NOMO-1 (cell line): ENCODE results near the gene CCDC27.

Experiments
- DNase-seq, 2 experiments: peaks; one replicate each; lab custom pipeline; 2025; ENCODE audit not compliant: unreplicated experiment in 2 of 2; lab: John Stamatoyannopoulos, UW

Gene CCDC27

DNA sequence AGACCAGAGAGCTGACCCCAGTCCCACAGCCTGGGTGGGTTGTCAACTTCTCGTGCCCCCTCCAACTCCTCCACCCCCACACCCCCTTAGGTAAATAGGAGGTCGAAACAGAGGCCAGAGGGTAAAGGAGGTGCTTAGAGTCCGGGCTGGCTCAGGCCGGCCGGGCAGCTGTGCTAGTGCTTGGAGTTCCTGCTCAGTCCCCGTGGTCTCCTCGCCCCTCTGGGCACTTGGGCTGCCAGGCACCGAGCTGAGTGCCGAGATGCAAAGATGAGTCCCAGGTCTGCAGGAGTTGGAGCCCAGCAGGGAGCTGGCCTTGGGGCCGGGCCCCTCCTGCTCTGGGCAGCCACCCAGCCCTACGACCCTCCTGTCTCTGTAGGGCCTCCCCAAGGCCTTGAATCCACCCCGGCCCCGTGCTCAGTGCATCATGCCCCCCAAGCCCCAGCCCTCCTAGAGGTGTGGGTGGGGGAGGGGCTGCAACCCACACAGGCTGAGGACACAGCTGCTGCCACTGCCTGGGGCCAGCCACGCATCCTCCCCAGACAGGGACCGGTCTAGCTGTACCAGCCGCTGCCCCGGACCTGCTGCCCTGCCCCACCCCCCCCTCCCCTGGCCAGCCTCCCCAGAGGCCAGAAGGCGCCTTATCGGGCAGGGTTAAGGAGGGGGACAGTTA is 22.2 kb downstream of the CCDC27 start:
- no peak for DNase-seq

DNA sequence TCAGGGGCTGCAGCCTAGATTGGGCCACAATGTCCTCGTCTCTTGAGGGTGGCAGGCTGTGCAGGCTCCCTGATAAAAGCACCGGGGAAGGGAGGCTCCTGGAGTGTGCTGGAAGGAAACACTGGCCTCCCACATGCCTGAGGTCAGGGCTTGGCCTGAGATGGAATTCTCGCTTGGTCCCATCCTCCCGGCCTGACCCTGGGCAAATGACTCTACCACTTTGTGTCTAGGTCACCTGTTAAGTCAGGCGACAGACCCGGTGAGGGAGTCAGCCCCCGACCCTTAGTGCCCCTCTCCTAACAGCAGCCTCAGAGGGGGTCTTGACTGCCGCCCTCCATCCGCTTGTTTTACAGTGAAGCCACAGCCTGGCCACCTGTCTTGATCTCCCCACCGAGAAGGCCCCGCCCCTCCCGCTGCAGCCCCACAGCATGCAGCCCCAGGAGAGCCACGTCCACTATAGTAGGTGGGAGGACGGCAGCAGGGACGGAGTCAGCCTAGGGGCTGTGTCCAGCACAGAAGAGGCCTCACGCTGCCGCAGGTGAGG is 22.8 kb downstream of the CCDC27 start:
- no peak for DNase-seq

DNA sequence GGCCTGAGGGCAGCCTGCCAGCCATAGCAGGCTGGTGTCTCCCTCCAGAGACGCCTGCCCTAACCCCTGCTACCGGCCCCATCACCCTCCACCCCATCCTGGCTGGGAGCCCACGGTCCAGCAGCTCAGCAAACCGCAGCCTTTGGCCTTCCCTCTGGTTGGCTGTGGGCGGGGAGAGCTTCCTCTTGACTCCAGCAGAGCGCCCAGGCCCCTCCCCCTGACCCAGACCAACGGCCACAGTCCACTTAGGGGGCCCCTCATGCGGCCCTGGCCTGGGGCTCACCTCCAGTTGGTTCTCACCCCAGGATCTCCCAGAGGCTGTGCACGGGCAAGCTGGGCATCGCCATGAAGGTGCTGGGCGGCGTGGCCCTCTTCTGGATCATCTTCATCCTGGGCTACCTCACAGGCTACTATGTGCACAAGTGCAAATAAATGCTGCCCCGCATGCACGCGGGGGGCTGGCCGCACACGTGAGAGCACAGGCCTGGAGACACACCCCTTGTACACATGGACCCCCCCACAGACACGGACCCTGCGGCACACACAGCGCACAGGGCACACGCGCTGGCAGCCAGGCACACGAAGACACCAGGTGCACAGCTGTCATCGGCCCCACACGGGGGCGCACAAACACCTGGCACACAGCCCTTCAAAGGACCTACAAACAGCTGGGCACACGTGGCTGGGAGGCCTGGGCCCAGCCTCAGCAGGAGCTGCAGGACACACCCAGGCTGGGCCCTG is 23.4 kb downstream of the CCDC27 start:
- peak; percentile 32 to 76 for DNase-seq

DNA sequence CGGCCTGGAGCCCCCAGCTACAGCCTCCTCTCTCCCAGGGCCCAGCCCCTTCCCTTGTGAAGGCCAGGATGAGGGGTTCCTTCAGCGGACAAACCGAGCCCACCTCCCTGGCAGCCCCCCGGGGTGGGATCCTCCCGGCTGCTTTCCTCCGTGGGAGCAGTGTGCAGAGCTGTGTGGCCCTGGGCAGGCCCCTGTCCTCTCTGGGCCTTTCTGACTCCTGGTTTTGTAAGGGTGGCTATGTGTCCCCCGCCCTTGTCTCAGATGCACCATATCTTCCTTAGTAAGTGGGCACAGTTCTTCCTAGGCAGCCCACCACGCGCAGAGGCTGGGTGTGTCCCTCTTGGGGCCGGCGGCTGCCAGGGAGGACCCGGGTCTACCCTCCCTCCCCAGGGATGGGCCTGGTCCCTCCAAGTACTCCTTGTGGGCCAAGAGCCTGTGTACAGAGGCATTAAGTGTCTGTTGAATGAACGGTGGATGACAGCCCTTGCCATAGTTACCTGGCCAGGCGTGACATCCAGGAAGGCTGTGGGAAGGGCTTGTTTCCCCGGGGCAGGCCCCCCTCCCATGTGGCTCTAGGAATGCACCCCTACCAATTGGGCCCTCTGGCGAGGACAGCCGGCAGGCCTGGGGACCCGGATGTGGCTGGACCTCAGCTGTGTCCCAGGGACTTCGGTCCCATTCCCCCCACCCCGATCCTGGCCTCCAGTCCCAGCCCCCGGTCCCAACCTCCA is 24.1 kb downstream of the CCDC27 start:
- DNase-seq, result no peak

DNA sequence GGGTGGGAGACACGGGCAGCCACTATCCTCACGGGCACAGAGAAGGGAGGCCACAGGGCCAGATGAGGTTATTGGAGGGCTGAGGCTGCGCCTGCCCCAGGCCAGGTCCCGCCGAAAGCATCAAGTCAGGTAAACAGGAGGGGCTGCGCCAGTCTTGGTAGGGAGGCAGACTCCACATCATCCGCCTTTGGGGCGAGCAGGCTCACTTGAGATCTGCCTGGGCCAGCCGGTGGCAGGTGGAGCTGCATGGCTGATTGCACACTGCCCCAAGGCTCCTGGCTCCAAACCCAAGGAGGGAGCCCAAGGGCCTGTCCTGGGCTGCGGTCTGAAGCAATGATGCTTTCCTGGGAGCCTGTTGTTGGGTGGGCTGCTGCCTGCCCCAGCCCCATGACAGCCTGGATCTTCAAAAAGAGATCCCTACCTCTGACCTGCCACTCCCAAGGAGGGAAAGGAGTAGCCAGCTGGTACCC is 24.9 kb downstream of the CCDC27 start:
- no peak for DNase-seq

DNA sequence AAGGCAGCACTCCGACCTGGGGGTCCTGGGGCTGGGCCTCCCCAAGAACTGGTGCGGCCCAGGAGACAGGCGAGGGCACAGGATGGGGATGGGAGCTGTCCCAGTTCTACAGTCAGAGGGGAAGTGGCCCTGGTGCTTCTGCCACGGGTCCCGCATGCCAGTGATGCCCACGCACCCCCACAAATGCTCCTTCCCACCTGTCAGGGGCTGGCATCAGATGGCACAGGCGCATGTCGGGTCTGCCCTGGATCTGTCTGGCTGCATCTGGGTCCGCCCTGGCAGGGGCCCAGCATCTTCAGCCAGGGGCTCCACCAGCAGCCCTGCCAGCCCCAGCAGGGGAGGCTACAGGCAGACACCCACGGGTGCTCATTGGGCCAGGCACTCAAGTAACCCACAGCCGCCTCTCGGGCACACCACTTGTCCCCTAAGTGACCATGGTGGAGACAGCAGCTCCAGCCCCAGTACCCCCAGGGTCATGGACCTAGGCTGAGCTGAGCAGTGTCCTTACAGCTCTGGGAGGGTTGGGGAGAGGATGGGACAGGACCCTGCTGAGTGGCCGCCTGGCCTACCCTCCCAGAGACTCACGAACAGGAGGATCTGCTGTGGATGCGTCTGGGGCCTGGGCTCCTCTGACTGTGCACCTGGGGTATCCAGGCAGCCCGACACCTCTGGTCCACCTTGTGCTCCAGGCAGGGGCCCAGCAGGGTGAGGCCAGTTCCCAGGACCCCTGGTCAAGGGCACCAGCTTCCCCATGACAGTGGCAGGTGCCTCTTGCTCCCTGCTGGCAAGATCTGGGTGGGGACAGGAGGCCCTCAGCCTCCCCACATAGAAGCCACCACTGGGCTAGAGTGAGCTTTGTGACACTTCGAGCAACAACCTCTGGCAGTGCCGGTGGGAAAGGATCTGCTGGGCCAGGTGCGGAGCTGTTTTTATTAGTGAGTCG is 25.7 kb downstream of the CCDC27 start:
- DNase-seq, result no peak

DNA sequence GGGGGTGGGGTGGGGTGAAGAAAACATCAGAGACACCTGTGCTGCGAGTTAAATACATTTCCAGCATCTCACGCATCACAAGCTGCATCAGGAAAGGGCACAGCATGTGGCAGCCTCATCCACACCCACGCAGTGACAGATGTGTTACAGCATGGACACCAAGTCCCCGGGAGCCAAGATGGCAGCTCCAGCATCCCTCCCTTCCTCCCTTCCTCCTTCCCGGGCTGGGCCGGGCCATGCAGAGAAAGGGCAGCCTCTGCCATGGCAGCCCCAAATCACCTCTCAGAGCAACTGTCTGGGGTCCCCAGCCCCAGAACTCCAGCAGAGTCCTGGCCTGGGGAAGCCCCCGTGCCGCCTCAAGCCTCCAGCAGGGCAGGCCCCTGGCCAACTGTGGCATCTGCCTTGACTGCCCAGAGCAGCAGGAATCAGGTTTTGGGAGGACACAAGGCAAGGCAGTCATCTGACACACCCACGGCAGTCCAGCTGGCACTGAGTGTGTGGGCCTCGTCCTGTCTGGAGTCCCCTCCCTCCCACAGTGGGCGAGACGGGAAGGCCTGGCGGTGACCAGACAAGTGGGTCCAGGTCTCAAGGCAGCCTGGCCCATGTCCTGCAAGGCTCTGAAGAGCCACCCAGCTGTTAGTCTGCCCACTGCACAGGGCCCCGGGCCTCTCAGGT is 26.5 kb downstream of the CCDC27 start:
- DNase-seq, result no peak

DNA sequence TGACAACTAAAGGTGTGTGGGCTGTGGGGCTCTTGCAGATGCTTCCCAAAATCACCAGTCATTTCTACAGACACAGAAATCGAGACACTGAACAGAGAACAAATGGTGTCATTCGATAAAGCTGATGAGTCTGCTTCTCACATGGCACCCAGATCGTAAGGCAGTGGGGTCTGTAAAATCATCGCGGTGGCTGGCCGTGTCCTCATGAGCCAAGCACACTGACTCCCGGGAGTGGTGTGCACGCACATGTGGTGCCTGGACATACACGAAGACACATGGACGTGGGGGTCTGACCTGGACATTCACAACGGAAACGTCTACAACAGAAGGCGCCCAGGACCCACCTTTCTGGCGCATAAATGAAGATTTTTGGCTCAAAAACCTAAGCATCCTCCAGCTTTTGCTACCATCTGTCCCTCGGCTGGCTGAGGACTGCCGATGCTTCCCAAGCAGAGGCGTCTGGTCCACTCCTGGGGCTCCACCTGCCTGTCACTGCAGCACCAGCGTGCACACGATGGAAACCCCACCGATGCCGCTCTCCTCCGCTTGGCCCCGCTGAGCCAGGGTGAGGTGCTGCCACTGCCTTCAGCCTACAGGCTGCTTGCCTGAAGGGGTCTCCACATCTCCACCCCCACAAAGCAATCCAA is 27.1 kb downstream of the CCDC27 start:
- no peak for DNase-seq

DNA sequence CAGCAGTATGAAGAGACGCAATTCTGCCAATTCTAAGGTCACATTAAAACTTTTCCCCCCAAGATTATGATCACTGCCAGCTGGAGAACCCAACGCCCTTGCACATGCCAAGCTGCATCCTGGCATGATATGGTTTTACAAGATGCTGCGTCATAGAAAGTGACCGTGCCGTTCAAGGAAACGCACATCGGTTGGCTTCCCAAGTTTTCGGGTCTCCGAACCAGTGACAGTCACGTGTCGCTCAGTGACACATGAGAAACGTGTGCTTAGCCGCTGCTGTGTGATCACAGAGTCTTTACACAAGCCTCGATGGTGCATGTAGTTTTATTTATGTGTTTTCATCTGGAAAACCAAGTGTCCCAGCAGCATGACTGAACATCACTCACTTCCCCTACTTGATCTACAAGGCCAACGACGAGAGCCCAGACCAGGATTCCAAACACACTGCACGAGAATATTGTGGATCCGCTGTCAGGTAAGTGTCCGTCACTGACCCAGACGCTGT is 27.7 kb downstream of the CCDC27 start:
- no peak for DNase-seq

DNA sequence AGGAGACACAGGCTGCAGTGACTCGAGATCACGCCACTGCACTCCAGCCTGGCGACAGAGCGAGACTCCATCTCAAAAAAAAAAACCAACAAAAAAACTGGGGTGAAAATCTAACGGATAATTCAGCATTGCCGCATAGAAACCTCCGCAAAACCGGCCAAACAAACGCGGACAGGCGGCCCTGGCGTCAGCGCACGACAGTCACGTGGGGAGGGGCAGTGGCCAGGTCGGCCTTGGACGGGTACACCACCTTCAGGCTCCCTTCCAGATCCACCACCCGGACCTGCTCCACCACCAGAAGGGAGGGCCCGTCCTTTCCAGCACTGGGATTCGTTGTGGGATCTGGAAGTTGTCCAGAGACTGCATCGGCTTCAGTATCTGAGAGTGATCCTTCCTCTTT is 28.7 kb downstream of the CCDC27 start:
- no peak for DNase-seq

DNA sequence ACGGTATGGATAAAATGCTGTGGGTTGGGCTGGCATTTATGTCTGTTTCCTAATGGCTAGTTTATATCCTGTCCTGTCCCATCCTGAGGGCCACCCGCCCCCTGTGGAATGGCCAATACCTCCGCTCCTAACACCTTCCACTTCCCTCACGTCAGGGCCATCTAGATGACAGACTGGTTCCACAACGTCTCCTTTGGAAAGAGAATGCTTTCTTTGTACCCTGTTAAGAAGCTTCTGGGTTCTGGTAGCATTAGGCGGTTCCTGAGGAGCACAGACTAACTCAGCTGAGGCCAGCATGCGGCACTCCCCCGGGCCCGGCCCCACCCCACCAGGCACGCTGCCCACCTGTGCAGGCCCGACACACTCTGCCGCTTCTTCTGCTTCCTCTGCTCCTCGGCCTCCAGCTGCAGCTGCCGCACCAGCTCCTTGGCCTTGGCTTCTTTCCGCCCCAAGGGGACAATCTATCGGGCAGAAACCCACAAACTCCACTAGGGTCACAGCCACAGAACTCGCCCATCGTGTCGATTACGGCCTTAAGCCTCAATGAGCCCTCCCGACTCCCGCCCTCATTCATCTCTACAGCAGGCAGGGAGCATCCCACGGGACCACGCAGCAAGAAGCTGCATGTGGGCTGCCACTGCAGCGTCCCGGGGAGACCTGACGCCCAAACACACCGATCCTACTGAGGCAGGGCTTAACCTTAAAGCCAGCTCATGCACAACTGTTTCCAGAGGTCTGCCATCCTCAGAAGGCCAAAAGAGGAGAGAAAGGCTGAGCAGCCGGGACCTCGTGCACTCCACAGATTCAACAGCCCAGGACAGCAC is 31.6 kb downstream of the CCDC27 start:
- DNase-seq, result no peak

DNA sequence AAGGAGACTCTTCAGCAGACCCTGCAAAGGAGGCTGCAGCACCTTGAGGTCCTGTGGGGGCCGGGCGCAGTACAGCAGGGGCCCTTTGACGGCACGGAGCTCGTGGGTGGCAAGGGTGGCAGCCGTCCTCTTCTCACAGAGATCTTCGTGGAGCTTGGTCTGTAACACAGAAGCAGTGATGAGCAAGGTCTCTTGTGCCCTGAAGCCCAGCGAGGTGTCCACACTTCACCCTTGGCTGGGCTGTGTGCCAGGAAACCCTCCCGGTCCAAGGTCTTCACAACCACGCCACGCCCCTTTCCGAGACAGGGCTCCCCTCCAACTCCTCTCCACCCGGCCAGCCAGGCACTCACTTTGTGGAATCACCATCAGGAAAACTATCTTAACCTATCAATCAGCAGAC is 32.8 kb downstream of the CCDC27 start:
- DNase-seq, result no peak

DNA sequence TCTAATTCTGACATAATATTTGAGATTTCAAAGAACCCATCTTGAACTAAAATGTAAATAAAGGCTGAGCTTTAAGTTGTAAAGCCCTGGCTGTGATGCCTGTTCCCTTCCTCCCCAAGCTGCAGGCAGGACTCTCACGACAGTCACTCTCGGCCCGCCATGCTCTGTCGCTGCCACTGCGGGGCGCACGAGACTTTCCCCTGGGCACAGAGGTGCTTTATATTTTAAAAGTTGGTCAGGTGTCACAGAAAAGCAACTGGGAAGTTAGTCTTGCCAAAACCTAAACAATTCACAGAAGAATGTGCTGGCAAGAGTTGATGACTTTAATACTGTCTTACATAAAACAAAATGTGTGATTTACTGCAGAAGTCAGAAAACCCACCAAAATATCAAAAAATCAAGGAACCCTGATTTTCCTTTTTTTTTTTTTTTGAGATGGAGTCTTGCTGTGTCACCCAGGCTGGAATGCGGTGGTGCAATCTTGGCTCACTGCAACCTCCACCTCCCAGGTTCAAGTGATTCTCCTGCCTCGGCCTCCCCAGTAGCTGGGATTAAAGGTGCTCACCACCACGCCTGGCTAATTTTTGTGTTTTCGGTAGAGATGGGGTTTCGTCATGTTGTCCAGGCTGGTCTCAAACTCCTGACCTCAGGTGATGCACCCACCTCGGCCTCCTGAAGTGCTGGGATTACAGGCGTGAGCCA is 33.4 kb downstream of the CCDC27 start:
- DNase-seq, result no peak

DNA sequence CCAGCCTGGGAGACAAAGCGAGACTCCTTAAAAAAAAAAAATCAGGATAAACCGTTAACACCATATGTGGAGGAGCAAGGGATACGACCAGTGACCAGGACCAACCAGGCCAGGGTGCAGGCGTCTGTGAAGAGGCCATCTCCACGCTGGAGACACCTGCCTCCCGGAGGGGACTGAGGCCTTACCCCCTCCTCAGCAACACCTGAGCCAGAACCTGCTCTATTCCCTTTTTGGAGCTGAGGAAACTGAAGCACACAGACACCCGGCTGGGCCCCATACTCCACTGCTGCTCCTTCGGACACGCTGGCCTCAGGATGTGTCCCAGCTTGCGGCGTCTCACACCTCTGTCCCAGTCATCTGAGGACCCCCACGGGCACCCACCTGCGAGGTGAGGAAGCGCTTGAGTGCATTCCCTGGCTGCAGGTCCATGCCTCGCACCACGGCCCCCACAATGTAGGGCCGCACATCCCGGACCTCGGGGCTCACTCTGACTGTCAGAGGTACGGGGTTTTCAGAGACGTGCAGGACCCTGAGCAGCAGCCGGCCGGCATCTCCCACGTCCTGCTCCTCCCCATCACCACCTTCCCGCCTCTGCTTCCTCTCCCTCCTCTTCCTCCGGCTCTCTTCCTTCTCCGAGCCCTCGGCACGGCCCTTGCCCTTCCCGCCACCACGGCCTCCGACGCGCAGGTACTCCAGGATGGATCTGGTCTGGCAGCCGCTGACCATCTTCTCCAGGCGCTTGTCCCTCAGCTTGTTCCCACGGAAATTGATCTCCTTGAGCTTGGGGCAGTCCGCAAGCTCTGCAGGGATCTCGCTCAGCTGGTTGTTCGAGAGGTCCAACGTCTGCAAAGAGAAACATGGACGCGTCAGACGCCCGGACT is 34.5 kb downstream of the CCDC27 start:
- no peak for DNase-seq

DNA sequence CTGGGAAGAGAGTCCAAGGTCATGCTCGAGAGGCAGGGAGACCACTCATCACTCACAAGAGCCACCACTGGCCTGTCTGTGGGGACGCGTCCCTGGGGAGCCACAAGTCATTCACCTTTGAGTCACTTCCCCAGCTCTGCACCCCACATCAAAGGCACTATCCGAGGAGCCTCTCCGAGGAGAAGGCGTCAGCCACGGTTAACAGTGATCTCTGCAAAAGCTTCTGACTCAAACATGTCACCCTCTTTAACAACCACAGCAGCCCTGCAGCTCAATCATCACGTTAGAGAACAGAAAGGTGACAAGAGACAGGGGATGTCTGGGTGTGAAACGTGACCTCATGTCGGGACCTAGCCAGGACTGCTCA is 35.1 kb downstream of the CCDC27 start:
- no peak for DNase-seq

DNA sequence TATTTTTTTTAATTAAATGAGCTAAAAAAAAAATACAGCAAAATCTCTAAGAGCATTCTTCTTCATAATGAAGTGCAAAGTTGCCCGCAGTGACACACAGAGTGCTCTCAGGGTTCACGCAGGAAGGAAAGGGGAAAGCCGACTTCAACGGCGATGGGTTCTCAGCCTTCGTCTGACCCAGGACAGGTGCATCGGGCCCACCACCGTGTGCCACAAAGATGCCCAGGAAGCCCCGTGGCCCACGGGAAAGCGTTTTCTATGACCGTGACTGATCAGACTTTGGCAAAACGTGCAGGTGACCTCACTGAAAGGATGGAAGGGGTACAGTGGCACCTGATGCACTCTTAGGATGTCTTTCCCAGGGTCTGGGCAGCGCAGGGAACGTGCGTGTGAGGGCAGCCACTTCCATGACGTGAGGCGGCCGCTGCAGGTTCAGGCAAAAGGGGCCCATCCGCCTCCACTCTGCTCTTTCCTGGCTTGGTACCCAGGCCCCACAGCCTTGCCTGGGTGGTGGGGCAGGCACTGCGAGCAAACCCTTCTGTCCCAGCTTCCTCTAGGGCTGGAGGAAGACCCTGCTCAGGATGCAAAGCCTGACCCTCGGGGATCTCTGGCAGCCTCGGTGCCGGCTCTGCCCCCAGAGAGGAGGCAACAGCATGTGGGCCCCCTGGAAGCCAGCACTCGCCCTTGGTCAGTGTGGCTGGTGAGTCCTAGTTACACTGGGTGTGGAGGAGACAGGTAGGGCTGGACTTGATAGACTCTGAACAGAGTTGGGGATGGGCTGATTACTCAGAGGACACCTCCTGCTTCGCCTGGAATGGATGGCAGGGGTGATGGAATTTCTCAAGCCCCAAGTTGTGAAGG is 35.7 kb downstream of the CCDC27 start:
- no peak for DNase-seq
